EH (cell line): ENCODE results near the gene ACADSB.

Source experiments
- DNase-seq: peaks from one replicate; pipeline ENCODE4 v3.0.0-alpha.2; 2015; ENCODE audit warnings: low read depth

Gene ACADSB

GRCh38 chr10:123008355-123009104 is at the start of gene ACADSB, which contains the start of gene IKZF5:
TSS of gene ACADSB (plus strand) at chr10:123009006. CDS start at chr10:123009030, 24 bp downstream.
TSS of gene IKZF5 (minus strand) at chr10:123008795. CDS start at chr10:122998625, 10,170 bp downstream.
- DNase-seq = peak; percentile 98

- no peak for DNase-seq
Measured at GRCh38 chr10:122962405-122962804, 46.4 kb upstream of the ACADSB start.

GRCh38 chr10:122966879-122967278 is 41.9 kb upstream of the ACADSB start:
- no peak for DNase-seq

- DNase-seq = no peak
Measured at GRCh38 chr10:122968698-122969097, 40.1 kb upstream of the ACADSB start.

- DNase-seq = peak; percentile 11
Measured at GRCh38 chr10:122974023-122974422, 34.8 kb upstream of the ACADSB start.

- no peak for DNase-seq
Measured at GRCh38 chr10:122974543-122975064, 34.2 kb upstream of the ACADSB start.

GRCh38 chr10:122980209-122981065 is 28.4 kb upstream of the ACADSB start, which contains the start of gene PSTK:
TSS of gene PSTK (plus strand) at chr10:122980401. CDS start at chr10:122980480, 79 bp downstream.
- DNase-seq = peak; percentile 92

GRCh38 chr10:122981066-122981464 is 27.7 kb upstream of the ACADSB start:
- peak; percentile 49 for DNase-seq

- no peak for DNase-seq
Measured at GRCh38 chr10:122983898-122984297, 24.9 kb upstream of the ACADSB start.

- no peak for DNase-seq
Measured at GRCh38 chr10:122984708-122985107, 24.1 kb upstream of the ACADSB start.

- DNase-seq = no peak
Measured at GRCh38 chr10:122986335-122986734, 22.5 kb upstream of the ACADSB start.

- DNase-seq = peak; percentile 42
Measured at GRCh38 chr10:122988501-122988900, 20.3 kb upstream of the ACADSB start.

- DNase-seq = peak; percentile 25
Measured at GRCh38 chr10:122990278-122990677, 18.5 kb upstream of the ACADSB start.

- DNase-seq = no peak
Measured at GRCh38 chr10:122992031-122992585, 16.7 kb upstream of the ACADSB start.

GRCh38 chr10:122993797-122994336 is 14.9 kb upstream of the ACADSB start:
- no peak for DNase-seq

GRCh38 chr10:122995936-122996335 is 12.9 kb upstream of the ACADSB start:
- no peak for DNase-seq

- DNase-seq = no peak
Measured at GRCh38 chr10:122997864-122998263, 10.9 kb upstream of the ACADSB start.

- DNase-seq = no peak
Measured at GRCh38 chr10:122998360-122998917, 10.4 kb upstream of the ACADSB start.

- no peak for DNase-seq
Measured at GRCh38 chr10:122998934-122999333, 9.9 kb upstream of the ACADSB start.

GRCh38 chr10:122999347-122999746 is 9.5 kb upstream of the ACADSB start:
- peak; percentile 11 for DNase-seq

GRCh38 chr10:123000155-123000554 is 8.7 kb upstream of the ACADSB start:
- no peak for DNase-seq

- no peak for DNase-seq
Measured at GRCh38 chr10:123001370-123001769, 7.4 kb upstream of the ACADSB start.
